ENCODE data around the gene GLOD5. TPM values are rescaled to one million over a fixed set of nuclear protein-coding genes. Genes with fewer than 3 reads are reported as not detected.

The GLOD5 gene
- total RNA-seq, 1 donor from 2014 or later, result 0.95 TPM

DNA sequence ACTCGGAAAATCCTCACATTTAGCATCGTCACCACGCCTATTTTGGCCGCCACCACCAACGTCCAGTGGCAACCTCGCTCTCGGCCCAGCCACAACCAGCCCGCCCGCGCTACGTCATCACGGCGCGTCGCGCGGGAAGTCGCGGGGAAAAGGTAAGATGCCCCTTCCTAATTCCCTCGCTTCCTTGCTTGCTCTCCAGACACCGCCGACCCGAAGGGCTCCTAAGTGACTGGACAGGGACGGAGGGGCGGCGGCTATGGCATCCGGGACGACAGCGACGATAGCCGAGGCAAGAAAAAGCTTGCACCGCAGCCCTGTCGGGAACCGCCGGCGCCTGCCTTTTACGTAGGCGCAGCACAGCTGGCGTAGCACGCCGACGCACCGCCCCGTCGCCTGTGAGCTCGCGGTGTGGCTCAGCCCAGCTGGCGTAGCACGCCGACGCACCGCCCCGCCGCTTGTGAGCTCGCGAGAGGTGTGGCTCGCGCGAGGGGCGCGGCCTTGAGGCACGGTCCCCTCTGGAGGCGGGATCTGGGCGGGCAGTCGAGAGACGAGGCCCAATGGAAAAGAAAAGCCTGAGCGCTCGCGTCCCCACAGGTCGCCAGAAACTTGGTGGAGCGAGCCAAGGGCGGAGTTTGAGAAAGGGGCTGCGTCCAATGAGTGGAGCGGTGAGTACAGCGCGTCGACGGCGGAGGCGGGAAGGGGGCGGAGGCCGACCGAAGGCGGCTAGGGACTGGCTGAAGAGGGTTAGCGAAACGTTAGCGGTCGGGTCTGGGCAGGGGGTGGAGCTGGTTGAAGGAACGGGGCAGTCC is 39.9 kb downstream of the GLOD5 start, which contains the start of gene HDAC6:
HDAC6 (plus strand) TSS at position 788 of the 809 bp plus-strand sequence. CDS start 626 bp downstream, outside the sequence.
- intact Hi-C loops (cut with DNase I), result no loop called here
- TF ChIP-seq, protein P1, sequence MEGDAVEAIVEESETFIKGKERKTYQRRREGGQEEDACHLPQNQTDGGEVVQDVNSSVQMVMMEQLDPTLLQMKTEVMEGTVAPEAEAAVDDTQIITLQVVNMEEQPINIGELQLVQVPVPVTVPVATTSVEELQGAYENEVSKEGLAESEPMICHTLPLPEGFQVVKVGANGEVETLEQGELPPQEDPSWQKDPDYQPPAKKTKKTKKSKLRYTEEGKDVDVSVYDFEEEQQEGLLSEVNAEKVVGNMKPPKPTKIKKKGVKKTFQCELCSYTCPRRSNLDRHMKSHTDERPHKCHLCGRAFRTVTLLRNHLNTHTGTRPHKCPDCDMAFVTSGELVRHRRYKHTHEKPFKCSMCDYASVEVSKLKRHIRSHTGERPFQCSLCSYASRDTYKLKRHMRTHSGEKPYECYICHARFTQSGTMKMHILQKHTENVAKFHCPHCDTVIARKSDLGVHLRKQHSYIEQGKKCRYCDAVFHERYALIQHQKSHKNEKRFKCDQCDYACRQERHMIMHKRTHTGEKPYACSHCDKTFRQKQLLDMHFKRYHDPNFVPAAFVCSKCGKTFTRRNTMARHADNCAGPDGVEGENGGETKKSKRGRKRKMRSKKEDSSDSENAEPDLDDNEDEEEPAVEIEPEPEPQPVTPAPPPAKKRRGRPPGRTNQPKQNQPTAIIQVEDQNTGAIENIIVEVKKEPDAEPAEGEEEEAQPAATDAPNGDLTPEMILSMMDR (IDR thresholded peaks at IDR 0.05), result no peak
- Histone ChIP-seq H3K9me3 (no peaks in the 10 kb centered on the region), H3K36me3 (peaks cover 3% of the 10 kb centered on the region), H3K27me3 (ENCODE audit: low read depth) (no peaks in the 10 kb centered on the region), H3K27ac (peak within 1 kb of the TSS; percentile 95), H3K4me3 (peak within 1 kb of the TSS; percentile 62), H3K4me1 (peaks cover 5% of the 10 kb centered on the region)
- ATAC-seq (peak; percentile 96 to 97), DNase-seq (peak; percentile 98)

DNA sequence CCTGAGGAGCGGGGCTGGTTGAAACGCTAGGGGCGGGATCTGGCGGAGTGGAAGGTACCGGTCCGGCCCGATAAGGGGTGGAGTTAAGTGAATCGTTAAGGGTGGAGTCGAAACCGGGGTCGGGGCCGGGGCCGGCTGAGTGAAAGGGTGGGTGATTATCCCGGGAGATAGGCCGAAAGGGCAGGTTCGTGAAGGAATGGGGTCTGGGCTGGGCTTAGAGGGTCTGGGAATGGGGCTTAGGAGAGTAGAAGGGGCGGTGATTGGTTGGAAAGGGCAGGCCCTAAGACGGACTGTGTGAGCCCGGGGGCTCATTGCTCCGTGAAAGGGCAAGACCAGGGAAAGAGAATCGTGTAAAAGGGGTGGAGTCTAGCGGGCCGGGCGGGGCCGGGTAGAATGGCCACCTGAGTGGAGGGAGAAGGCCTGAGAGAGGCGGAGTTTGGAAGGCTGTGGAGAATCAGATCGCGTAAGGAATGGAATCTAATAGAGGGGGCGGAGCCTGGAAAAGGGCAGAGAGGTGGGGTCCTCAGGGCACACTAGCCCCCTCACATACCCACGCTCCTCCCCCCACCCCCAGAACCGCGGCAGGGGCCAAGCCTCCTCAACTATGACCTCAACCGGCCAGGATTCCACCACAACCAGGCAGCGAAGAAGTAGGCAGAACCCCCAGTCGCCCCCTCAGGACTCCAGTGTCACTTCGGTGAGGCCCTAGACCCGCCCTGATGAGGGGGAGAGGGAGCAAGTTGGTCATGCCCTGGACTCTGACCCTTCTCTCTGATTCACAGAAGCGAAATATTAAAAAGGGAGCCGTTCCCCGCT is 40.8 kb downstream of the GLOD5 start:
- ATAC-seq (peak; percentile 75 to 80), DNase-seq (peak; percentile 89)
- H3K9me3 ChIP-seq, result no peaks in the 10 kb centered on the region
- H3K4me3 ChIP-seq, result peak overlapping the region; percentile 56
- peaks cover 3% of the 10 kb centered on the region for H3K36me3 ChIP-seq
- H3K27ac ChIP-seq, result peak overlapping the region; percentile 89
- no peaks in the 10 kb centered on the region for H3K27me3 ChIP-seq (ENCODE audit: low read depth)
- intact Hi-C loops (cut with DNase I), result no loop called here
- peaks cover 5% of the 10 kb centered on the region for H3K4me1 ChIP-seq
- TF ChIP-seq, protein P1 (IDR thresholded peaks at IDR 0.05), result no peak

DNA sequence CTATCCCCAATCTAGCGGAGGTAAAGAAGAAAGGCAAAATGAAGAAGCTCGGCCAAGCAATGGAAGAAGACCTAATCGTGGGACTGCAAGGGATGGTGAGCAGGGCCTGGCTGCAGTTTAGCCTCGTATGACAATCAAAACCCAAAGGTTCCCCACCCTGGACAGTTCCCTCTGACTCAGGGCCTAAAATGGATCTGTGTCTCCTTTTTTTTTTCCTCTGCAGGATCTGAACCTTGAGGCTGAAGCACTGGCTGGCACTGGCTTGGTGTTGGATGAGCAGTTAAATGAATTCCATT is 41.3 kb downstream of the GLOD5 start:
- peak overlapping the region; percentile 89 for H3K27ac ChIP-seq
- peaks cover 5% of the 10 kb centered on the region for H3K4me1 ChIP-seq
- H3K4me3 ChIP-seq, result peak overlapping the region; percentile 56
- ATAC-seq (no peak), DNase-seq (no peak)
- intact Hi-C loops (cut with DNase I), result no loop called here
- no peaks in the 10 kb centered on the region for H3K9me3 ChIP-seq
- TF ChIP-seq, protein P1 (IDR thresholded peaks at IDR 0.05), result no peak
- peaks cover 3% of the 10 kb centered on the region for H3K36me3 ChIP-seq
- H3K27me3 ChIP-seq (ENCODE audit: low read depth), result no peaks in the 10 kb centered on the region

DNA sequence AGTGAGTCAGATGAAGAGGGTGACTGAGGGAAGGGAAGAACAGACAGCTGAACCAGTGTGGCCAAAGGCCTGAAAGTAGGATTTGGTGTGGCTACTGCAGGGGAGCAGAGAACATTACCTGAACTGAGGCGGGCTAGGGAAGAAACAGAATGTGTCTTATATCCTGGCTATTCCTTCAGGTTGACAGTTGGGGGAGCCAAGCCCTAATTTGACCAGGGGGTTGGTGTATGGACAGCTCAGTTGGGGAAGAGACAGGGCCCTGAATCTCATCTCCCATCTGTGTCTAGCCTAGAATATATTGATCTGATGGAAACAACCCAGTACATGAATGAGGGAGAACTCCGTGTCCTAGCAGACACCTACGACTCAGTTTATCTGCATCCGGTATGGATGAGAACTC is 44.5 kb downstream of the GLOD5 start:
- Histone ChIP-seq H3K4me3 (no peak overlapping the region), H3K27me3 (ENCODE audit: low read depth) (no peaks in the 10 kb centered on the region), H3K9me3 (no peaks in the 10 kb centered on the region), H3K36me3 (peaks cover 15% of the 10 kb centered on the region), H3K4me1 (no peaks in the 10 kb centered on the region), H3K27ac (no peak overlapping the region)
- DNase-seq (no peak), ATAC-seq (no peak)
- TF ChIP-seq, protein P1 (IDR thresholded peaks at IDR 0.05), result no peak
- intact Hi-C loops (cut with DNase I), result no loop called here

DNA sequence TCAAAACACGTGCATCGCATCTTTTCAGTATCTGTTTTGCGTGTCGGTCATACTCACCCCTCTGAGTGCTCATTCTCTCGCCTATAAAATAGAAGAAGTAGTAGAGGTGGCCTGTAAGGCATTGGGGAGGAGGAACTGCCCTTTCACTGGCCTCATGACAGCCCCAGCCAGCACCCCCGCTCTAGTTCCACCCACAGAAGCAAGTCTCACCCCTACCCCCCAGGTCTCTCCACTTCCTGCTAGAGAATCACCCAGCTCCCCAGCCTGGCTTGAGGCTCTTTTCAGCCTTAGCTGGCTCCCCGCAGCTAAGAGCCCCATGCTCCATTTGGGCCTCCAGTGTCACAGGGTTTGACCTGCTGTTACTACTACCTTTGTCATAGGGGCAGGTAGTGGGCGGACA is 52.1 kb downstream of the GLOD5 start:
- peaks cover 53% of the 10 kb centered on the region for H3K36me3 ChIP-seq
- ATAC-seq (peak; percentile 50 to 61), DNase-seq (no peak)
- intact Hi-C loops (cut with DNase I), result no loop called here
- H3K27ac ChIP-seq, result no peak overlapping the region
- no peaks in the 10 kb centered on the region for H3K4me1 ChIP-seq
- TF ChIP-seq, protein P1 (IDR thresholded peaks at IDR 0.05), result no peak
- no peak overlapping the region for H3K4me3 ChIP-seq
- H3K27me3 ChIP-seq (ENCODE audit: low read depth), result no peaks in the 10 kb centered on the region
- no peaks in the 10 kb centered on the region for H3K9me3 ChIP-seq

Measured in lower lobe of right lung (tissue), 2 donors.